Body of pancreas (tissue), 4 donors: ENCODE measurements around the gene TMTC2.

Source experiments
- POLR2A ChIP-seq, 3 donors: fragments of 450-650 bp; IDR thresholded peaks; one replicate each; pipeline ENCODE4 v1.6.1; 2016; ENCODE audit warnings: antibody characterized with exemption in 3 of 3, mild to moderate bottlenecking in 2 of 3
- TF ChIP-seq, protein P1 (sequence below), 7 experiments: fragments of 450-650 bp in 4 of 7; fragments of 200-600 bp in 3 of 7; sonication (generic) in 3 of 7; IDR thresholded peaks; one replicate each; pipeline ENCODE4 v1.5.1; 2016 to 2019; ENCODE audit warnings: antibody characterized with exemption in 7 of 7

DNA sequence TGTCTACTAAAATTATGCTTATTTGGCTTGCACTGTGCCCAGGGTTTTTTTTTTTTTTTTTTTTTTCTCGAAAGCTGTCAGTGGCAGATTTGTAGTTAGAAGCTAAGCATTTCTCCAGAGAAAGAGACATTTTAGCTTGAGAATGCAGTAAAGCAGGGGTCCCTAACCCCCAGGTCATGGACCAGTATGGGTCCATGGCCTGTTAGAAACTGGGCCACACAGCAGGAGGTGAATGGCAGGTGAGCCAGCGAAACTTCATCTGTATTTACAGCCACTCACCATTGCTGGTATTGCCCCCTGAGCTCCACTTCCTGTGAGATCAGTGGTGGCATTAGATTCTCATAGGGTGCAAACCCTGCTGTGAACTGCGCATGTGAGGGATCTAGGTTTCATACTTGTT, 73.7 kb downstream of the TMTC2 start:
- TF ChIP-seq, protein P1, sequence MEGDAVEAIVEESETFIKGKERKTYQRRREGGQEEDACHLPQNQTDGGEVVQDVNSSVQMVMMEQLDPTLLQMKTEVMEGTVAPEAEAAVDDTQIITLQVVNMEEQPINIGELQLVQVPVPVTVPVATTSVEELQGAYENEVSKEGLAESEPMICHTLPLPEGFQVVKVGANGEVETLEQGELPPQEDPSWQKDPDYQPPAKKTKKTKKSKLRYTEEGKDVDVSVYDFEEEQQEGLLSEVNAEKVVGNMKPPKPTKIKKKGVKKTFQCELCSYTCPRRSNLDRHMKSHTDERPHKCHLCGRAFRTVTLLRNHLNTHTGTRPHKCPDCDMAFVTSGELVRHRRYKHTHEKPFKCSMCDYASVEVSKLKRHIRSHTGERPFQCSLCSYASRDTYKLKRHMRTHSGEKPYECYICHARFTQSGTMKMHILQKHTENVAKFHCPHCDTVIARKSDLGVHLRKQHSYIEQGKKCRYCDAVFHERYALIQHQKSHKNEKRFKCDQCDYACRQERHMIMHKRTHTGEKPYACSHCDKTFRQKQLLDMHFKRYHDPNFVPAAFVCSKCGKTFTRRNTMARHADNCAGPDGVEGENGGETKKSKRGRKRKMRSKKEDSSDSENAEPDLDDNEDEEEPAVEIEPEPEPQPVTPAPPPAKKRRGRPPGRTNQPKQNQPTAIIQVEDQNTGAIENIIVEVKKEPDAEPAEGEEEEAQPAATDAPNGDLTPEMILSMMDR (IDR thresholded peaks at IDR 0.05): no peak
- no peak for TF ChIP-seq POLR2A (IDR thresholded peaks at IDR 0.05)
